HG02642 (cell line): ENCODE data around the gene DUS4L.

Source experiments
- ATAC-seq: cut with Tn5 transposase; IDR thresholded peaks from one replicate; pipeline ENCODE4 v1.9.1; 2021; ENCODE audit warnings: mild to moderate bottlenecking; ENCODE audit not compliant: unreplicated experiment, poor library complexity

Gene DUS4L

DNA sequence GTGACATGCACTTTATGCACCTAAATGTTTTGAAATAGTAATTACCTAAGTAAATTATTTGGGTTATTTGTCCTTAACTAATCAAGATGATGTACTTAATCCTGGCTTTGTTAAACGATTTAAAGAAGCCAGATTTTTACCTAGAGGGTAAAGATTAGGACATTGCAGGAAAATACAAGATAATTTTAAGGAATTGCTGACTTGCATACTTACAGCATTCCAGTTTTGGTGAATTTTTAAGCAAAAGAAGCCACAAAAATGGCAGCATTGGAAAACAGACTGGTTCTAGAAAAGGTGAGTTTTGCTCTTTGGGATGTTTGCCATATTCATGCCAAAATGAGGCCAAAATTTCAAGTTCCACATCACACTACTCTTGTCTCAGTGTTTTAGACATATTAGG, 49.7 kb downstream of the DUS4L start:
- no peak for ATAC-seq

DNA sequence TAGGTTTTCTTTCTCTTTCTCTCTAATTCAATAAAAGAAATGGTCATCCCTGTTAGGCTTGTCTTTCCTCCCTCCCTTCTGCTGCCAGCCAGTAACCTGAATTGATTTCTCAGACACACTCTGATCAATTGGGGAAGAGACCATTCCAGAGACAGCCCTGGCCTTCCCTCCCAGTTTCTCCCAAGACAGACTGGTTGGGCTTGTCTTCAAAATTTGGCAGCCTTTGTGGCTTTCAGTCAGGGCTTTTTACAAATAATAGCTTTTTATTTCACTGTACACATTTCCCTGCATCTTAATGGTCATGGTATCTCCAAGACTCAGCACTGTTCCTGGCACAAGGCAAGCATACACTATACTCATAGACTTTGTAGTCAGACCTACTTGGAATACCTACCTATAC, 50.2 kb downstream of the DUS4L start:
- ATAC-seq = no peak

DNA sequence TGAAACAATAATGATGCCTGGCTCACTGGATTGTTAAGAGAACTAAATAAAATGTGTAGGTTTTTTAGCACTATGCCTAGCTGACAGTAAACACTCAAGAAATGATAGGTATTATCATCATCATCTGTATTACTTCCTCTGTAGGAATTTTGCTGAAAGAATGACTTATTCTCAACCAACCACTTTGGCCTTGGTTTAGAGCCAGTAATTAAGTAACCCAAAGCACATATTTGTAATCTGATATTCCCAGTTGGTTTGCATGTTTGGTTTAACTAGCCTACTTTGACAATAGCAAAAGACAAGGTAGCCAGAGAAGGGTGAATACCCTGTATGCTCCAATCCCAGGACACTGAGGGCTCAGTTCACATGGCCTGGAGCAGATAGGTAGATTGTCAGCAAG, 50.7 kb downstream of the DUS4L start:
- no peak for ATAC-seq

DNA sequence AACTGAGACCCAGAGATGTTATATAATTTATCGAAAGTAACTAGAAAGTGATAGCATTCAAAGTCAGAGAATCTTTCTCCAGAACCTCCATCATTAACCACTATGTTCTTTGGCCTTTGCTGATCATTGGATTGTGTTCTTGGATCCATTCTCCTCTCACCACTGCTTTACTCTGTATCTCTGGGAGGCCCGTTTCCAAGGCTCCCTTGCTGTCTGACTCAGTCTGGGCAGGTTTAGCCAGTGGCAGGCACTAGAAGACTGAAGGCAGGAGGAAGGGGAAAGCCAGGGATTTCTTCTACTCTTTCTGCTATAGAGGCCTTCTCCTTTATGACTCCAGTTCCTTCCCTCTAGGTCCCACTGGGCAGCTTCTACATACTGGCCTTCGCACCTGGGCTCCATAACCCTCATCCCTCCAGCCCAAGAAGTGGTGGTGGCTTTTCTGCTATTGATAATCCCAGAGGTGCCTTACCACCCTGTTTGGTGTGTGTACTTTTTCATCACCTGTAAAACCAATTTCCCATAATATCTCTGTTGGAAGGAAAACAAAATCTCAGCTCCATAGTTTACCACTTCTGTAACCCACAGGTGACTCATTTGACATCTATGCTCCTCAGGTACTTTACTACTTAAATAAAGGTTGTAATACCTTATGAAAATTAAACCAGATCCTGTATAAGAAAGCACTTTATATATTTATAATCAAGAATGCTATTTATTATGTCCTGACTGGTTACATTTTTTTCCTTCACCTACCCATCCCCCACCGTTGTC, 52.3 kb downstream of the DUS4L start:
- ATAC-seq = no peak

DNA sequence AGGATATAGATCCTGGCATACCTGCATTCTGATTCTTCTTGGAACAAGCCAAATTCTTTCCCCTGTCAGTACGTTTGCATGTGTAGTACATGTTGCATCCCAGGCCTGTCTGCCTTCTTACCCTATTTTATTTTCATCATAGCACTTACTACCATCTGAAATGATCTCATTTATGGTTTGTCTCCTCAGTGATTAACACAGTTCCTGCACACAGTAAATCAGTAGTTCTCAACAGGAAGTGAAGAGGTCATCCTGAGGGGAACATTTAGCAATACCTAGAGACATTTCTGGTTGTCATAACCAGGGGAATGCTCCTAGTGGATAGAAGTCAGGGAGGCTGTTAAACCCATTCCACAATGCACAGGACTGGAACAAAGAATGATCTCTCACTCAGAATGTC, 58.7 kb downstream of the DUS4L start:
- no peak for ATAC-seq

DNA sequence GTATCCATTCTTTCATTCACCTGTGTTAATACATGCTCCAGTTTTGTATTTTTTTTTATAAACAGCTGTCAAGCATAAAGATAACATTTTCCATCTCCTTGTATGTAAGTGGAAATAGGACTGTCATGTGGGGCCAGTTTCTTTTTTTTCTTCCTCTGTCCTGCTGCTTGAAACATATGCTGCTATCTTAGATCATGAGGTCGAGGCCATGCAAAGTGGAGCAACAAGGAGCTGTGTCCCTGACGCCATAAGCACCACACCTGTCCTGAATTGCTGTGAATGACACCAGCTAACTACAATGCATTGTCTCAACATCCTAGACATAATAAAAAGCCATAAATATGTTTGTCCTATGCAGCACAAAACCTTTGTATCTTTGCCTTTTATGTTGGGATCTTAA, 59.1 kb downstream of the DUS4L start:
- no peak for ATAC-seq

DNA sequence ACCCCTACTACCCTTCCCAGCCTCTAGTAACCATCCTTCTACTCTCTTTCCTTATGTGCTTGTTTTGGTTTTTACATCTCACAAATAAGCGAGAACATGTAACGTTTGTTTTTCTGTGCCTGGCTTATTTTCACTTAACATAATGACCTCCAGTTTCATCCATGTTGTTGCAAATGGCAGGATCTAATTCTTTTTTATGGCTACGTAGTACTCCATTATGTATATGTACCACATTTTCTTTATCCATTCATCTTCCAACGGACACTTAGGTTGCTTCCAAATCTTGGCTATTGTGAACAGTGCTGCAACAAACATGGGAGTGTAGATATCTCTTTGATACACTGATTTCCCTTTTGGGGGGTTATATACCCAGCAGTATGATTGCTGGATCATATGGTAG, 63.2 kb downstream of the DUS4L start:
- no peak for ATAC-seq
